HCT116 (cell line): Measurements from ENCODE around the gene PLEKHA4. TPM values are rescaled to one million over a fixed set of nuclear protein-coding genes. Genes with fewer than 3 reads are reported as not detected.

Experiments
- ATAC-seq: fragments of 200-7000 bp; cut with Tn5 transposase; 2 replicates; pipeline ENCODE4 v1.9.1; 2020; ENCODE audit warnings: mild to moderate bottlenecking, moderate library complexity
- BruUV-seq: library from RNA; stranded (reverse); fragments of 400-500 nt; replicated peaks from 2 replicates; lab custom pipeline; 2021; lab: Mats Ljungman, UMichigan
- CTCF ChIA-PET: fragments of 300-600 bp; sonication (Branson Sonifier 250); formaldehyde crosslinking; loops from one replicate; lab custom pipeline; 2021; ENCODE audit warnings: antibody characterized with exemption; lab: Charles Lee
- POLR2A ChIA-PET: fragments of 300-600, 350-600 bp; sonication (Branson Sonifier 250); formaldehyde crosslinking; loops from one replicate; lab custom pipeline; 2021; ENCODE audit warnings: antibody characterized with exemption; lab: Charles Lee
- RAD21 ChIA-PET, 2 experiments: fragments of 300-600 bp; sonication (Branson Sonifier 250); formaldehyde crosslinking; loops; one replicate each; lab custom pipeline; 2023; ENCODE audit warnings: low total read pairs in 2 of 2; ENCODE audit not compliant: uncharacterized antibody in 2 of 2, unreplicated experiment in 2 of 2, low non-redundant PET in 1 of 2; lab: Charles Lee
- DNase-seq: peaks from one replicate; pipeline ENCODE4 v3.0.0-alpha.2; 2010; ENCODE audit warnings: low read depth, low spot score
- H2AFZ ChIP-seq: fragments of 200-600 bp; shearing (Covaris generic), sonication (generic); 2 replicates; pipeline ENCODE4 v1.6.1; 2017; ENCODE audit warnings: low read depth, mixed run types, mixed read lengths, antibody characterized with exemption, low read length; ENCODE audit not compliant: poor library complexity, severe bottlenecking
- H3K27ac ChIP-seq: 2 replicates; pipeline ENCODE4 v1.5.1; 2012; ENCODE audit warnings: low read depth, low read length
- H3K27me3 ChIP-seq: fragments of 200-600 bp; sonication (generic); 2 replicates; pipeline ENCODE4 v1.6.1; 2016; ENCODE audit warnings: mixed run types, low read length, mixed read lengths; ENCODE audit not compliant: insufficient read depth
- H3K36me3 ChIP-seq, 2 experiments: fragments of 200-500 bp in 1 of 2; fragments of 200-600 bp in 1 of 2; sonication (Bioruptor generic) in 1 of 2; sonication (generic) in 1 of 2; 2 replicates each; pipeline versions ENCODE4 v1.5.1 to v1.6.1; 2014 to 2016; ENCODE audit warnings: low read length in 2 of 2, inconsistent platforms in 1 of 2, mixed read lengths in 1 of 2, mixed run types in 1 of 2; ENCODE audit not compliant: insufficient read depth in 2 of 2, control insufficient read depth in 1 of 2
- H3K4me1 ChIP-seq, 2 experiments: fragments of 200-600 bp in 1 of 2; sonication (generic) in 1 of 2; 2 replicates each; pipeline versions ENCODE4 v1.5.1 to v1.6.1; 2012 to 2017; ENCODE audit warnings: low read length in 2 of 2, inconsistent platforms in 1 of 2, mild to moderate bottlenecking in 1 of 2, mixed read lengths in 1 of 2, mixed run types in 1 of 2, moderate library complexity in 1 of 2; ENCODE audit not compliant: insufficient read depth in 2 of 2, control insufficient read depth in 1 of 2
- H3K4me2 ChIP-seq: fragments of 200-600 bp; sonication (generic); 2 replicates; pipeline ENCODE4 v1.6.1; 2017; ENCODE audit warnings: mixed run types, low read length, mixed read lengths
- H3K4me3 ChIP-seq, 2 experiments: fragments of 200-600 bp in 1 of 2; sonication (generic) in 1 of 2; replicated peaks in 1 of 2; 2 replicates each; pipeline ENCODE4 v1.5.1; 2011 to 2016; ENCODE audit warnings: low read length in 2 of 2, control low read depth in 1 of 2, low read depth in 1 of 2, mild to moderate bottlenecking in 1 of 2, mixed read lengths in 1 of 2, mixed run types in 1 of 2
- H3K79me2 ChIP-seq: fragments of 200-600 bp; sonication (generic); 2 replicates; pipeline ENCODE4 v1.6.1; 2017; ENCODE audit warnings: mild to moderate bottlenecking, mixed run types, low read length, moderate library complexity, mixed read lengths; ENCODE audit not compliant: insufficient read depth
- H3K9ac ChIP-seq: fragments of 200-600 bp; sonication (generic); 2 replicates; pipeline ENCODE4 v1.6.1; 2016; ENCODE audit warnings: low read length, mixed read lengths
- H3K9me2 ChIP-seq: fragments of 200-600 bp; sonication (generic), shearing (Covaris generic); 2 replicates; pipeline ENCODE4 v1.6.1; 2017; ENCODE audit warnings: mixed run types, mild to moderate bottlenecking, moderate library complexity; ENCODE audit not compliant: insufficient read depth
- H3K9me3 ChIP-seq, 2 experiments: fragments of 200-500 bp in 1 of 2; fragments of 200-600 bp in 1 of 2; sonication (Bioruptor generic) in 1 of 2; sonication (generic) in 1 of 2; 2 replicates each; pipeline ENCODE4 v1.6.1; 2014 to 2017; ENCODE audit warnings: low read length in 2 of 2, mixed read lengths in 2 of 2, inconsistent platforms in 1 of 2, low read depth in 1 of 2, mild to moderate bottlenecking in 1 of 2, mixed run types in 1 of 2, moderate library complexity in 1 of 2; ENCODE audit not compliant: control insufficient read depth in 1 of 2, insufficient read depth in 1 of 2
- H4K20me1 ChIP-seq: fragments of 200-600 bp; sonication (generic), shearing (Covaris generic); 2 replicates; pipeline ENCODE4 v1.6.1; 2017; ENCODE audit warnings: mixed run types, mild to moderate bottlenecking, moderate library complexity; ENCODE audit not compliant: insufficient read depth
- CBX3 ChIP-seq: IDR thresholded peaks from 2 replicates; pipeline ENCODE4 v1.6.1; 2012; ENCODE audit warnings: low read depth
- CEBPB ChIP-seq: IDR thresholded peaks from 2 replicates; pipeline ENCODE4 v1.6.1; 2012; ENCODE audit warnings: low read depth
- EGR1 ChIP-seq: IDR thresholded peaks from 2 replicates; pipeline ENCODE4 v1.6.1; 2012; ENCODE audit warnings: low read depth
- EZH2 ChIP-seq: fragments of 200-600 bp; sonication (generic); IDR thresholded peaks from 2 replicates; pipeline ENCODE4 v1.6.1; 2017; ENCODE audit warnings: antibody characterized with exemption, mixed run types
- EZH2phosphoT487 ChIP-seq: fragments of 200-600 bp; IDR thresholded peaks from 2 replicates; pipeline ENCODE4 v1.6.1; 2018; ENCODE audit warnings: antibody characterized with exemption, borderline replicate concordance
- JUND ChIP-seq: IDR thresholded peaks from 2 replicates; pipeline ENCODE4 v1.6.1; 2012
- POLR2A ChIP-seq: IDR thresholded peaks from 2 replicates; pipeline ENCODE4 v1.7.0; 2011; ENCODE audit warnings: borderline replicate concordance; ENCODE audit not compliant: insufficient read depth, insufficient read length; ENCODE audit errors: extremely low read depth
- RAD21 ChIP-seq: IDR thresholded peaks from 2 replicates; pipeline ENCODE4 v1.6.1; 2012; ENCODE audit warnings: low read depth, mild to moderate bottlenecking
- SP1 ChIP-seq: IDR thresholded peaks from 2 replicates; pipeline ENCODE4 v1.6.1; 2012; ENCODE audit warnings: low read depth
- YY1 ChIP-seq: IDR thresholded peaks from 2 replicates; pipeline ENCODE4 v1.6.1; 2011; ENCODE audit warnings: low read length, low read depth, moderate library complexity, mild to moderate bottlenecking; ENCODE audit not compliant: insufficient replicate concordance; ENCODE audit errors: extremely low read depth
- ZFX ChIP-seq: fragments of 450-650 bp; IDR thresholded peaks from 2 replicates; pipeline ENCODE4 v1.6.1; 2017
- ZNF274 ChIP-seq: fragments of 200-500 bp; sonication (Bioruptor generic); IDR thresholded peaks from 2 replicates; pipeline ENCODE4 v1.6.1; 2014; ENCODE audit warnings: mild to moderate bottlenecking, low read depth, low read length, inconsistent platforms
- intact Hi-C: fragments of 100-400 bp; cut with micrococcal nuclease; formaldehyde crosslinking; loops from 2 replicates; pipeline ENCODE4 v1.10.0; 2022
- total RNA-seq: library from RNA; stranded (reverse); gene quantifications from one replicate; pipeline ENCODE4 v1.2.1, GENCODE V29; 2021; ENCODE audit not compliant: unreplicated experiment
- TF ChIP-seq, protein P1 (sequence below): IDR thresholded peaks from 2 replicates; pipeline ENCODE4 v1.6.1; 2012
- TF ChIP-seq, protein P2 (sequence below): IDR thresholded peaks from 2 replicates; pipeline ENCODE4 v1.6.1; 2012; ENCODE audit warnings: low read depth
- TF ChIP-seq, protein P3 (sequence below): IDR thresholded peaks from 2 replicates; pipeline ENCODE4 v1.6.1; 2012

PLEKHA4 gene
- total RNA-seq, 1 experiment from 2014 or later = 20.4 TPM

DNA sequence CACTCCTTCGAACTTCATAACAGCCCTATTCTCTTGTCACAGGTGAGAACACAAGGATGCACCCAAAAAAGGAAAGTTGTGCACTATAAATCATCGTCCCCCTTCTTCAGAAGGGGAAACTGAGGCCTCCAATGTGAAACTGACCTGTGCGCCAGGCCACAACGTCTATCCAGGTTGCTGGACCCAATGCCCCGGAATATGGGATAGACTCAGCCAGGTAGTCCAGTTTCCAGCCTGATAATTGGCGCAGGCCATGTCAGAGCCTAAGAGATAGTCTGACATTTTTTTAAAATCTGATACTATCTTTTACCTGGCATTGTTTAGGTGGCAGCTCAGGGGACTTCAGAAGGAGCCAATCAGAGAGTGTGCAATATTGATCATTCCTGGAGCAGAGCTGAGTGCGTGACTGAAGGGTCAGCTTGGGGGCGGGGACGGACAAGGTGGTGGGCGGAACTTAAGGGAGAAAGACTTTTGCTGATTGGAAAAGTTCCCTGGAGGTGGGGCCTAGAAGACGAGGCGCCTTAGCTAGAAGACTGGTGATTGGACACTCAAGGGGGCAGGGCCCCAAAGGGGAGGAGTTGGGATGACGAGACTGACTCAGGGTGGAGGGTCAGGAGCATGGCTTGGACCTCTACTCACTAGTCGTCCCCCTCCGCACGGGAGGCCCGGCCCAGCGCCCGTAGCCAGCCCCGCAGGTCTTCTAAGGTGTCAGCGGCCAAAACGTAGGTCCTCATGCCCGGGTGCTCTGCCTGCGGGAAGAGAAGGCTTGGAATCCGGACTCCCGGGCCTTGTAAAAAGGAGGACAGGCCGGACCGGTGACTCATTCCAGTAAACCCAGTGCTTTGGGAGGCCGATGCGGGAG, 8.5 kb downstream of the PLEKHA4 start:
- peak; percentile 67 for ATAC-seq
- BruUV-seq = no TSS peak

DNA sequence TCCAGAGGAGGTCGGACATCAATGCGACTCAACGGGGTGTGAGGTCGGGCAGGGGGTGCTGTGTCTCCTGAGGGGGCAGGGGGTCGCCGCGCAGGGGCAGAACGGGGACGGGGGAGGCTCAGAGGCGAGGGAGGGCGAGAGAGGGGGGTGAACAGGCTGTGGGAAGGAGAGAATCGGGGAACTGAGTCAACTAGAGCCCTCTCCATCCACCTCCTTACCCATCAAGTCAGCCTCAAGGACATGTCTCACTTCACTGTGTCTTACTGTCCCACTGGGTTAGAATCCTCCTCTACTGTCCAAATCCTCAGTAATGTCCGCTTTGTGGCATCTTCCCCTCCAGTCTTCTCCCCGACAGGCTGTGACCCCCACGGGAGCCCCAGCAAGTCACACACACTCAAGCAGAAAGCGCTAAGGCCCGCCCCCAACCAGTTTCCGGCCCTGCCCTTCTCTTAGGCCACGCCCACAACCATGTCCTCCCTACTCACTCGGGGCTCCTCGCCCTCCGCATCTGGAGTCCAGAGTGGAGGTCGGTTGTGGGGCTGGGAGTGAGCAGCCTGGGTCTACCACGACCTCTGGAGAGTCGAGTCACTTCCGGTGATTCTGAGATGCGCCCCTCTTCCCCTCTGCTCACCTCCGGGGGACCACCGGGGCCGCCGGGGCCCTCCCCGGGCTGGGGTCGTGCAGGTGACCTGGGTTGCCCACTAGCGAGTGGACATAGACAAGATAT, 9.3 kb downstream of the PLEKHA4 start:
- no peaks in the 10 kb centered on the region for H3K36me3 ChIP-seq
- no peaks in the 10 kb centered on the region for H3K79me2 ChIP-seq
- H3K9ac ChIP-seq = no peak overlapping the region
- POLR2A ChIA-PET = interaction anchor here (1.1 to 1.5 kb wide), 2 partner anchors 13 kb away, joined by 6 to 8 read pairs; partner anchors contain the start of gene PPP1R15A
- H3K9me3 ChIP-seq = no peaks in the 10 kb centered on the region
- intact Hi-C loops = no loop called here
- no TSS peak for BruUV-seq
- no peaks in the 10 kb centered on the region for H3K9me2 ChIP-seq
- H2AFZ ChIP-seq = no peak overlapping the region
- peaks cover 0 to 8% of the 10 kb centered on the region in 2 experiments; a peak in 1 of 4 replicates for H3K4me1 ChIP-seq
- H3K4me3 ChIP-seq = no peak overlapping the region
- ATAC-seq (peak; percentile 67), DNase-seq (no peak)
- no peak overlapping the region for H3K27ac ChIP-seq
- RAD21 ChIA-PET = no interaction called here
- CTCF ChIA-PET = interaction anchor here (1.1 kb wide), 1 partner anchor 16 kb away, joined by 4 read pairs; no protein-coding TSS in a partner anchor
- no peaks in the 10 kb centered on the region for H4K20me1 ChIP-seq
- H3K4me2 ChIP-seq = no peak overlapping the region
- H3K27me3 ChIP-seq = no peaks in the 10 kb centered on the region
- TF ChIP-seq, protein P1, sequence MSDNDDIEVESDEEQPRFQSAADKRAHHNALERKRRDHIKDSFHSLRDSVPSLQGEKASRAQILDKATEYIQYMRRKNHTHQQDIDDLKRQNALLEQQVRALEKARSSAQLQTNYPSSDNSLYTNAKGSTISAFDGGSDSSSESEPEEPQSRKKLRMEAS = no peak
- no peak for TF ChIP-seq YY1
- TF ChIP-seq POLR2A = no peak
- no peak for TF ChIP-seq CBX3
- no peak for TF ChIP-seq EZH2phosphoT487
- no peak for TF ChIP-seq SP1
- TF ChIP-seq EZH2 = no peak
- no peak for TF ChIP-seq EGR1
- no peak for TF ChIP-seq ZFX
- no peak for TF ChIP-seq RAD21
- TF ChIP-seq ZNF274 = no peak
- TF ChIP-seq, protein P2, sequence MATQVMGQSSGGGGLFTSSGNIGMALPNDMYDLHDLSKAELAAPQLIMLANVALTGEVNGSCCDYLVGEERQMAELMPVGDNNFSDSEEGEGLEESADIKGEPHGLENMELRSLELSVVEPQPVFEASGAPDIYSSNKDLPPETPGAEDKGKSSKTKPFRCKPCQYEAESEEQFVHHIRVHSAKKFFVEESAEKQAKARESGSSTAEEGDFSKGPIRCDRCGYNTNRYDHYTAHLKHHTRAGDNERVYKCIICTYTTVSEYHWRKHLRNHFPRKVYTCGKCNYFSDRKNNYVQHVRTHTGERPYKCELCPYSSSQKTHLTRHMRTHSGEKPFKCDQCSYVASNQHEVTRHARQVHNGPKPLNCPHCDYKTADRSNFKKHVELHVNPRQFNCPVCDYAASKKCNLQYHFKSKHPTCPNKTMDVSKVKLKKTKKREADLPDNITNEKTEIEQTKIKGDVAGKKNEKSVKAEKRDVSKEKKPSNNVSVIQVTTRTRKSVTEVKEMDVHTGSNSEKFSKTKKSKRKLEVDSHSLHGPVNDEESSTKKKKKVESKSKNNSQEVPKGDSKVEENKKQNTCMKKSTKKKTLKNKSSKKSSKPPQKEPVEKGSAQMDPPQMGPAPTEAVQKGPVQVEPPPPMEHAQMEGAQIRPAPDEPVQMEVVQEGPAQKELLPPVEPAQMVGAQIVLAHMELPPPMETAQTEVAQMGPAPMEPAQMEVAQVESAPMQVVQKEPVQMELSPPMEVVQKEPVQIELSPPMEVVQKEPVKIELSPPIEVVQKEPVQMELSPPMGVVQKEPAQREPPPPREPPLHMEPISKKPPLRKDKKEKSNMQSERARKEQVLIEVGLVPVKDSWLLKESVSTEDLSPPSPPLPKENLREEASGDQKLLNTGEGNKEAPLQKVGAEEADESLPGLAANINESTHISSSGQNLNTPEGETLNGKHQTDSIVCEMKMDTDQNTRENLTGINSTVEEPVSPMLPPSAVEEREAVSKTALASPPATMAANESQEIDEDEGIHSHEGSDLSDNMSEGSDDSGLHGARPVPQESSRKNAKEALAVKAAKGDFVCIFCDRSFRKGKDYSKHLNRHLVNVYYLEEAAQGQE = no peak
- TF ChIP-seq, protein P3, sequence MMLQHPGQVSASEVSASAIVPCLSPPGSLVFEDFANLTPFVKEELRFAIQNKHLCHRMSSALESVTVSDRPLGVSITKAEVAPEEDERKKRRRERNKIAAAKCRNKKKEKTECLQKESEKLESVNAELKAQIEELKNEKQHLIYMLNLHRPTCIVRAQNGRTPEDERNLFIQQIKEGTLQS = no peak
- no peak for TF ChIP-seq JUND
- TF ChIP-seq CEBPB = no peak

More for the DNA sequence above, 8.5 kb downstream of the PLEKHA4 start:
- intact Hi-C loops = no loop called here
- no peak overlapping the region for H3K9ac ChIP-seq
- no peaks in the 10 kb centered on the region for H3K9me2 ChIP-seq
- H3K79me2 ChIP-seq = no peaks in the 10 kb centered on the region
- no peak overlapping the region for H3K4me3 ChIP-seq
- no peak for DNase-seq
- CTCF ChIA-PET = interaction anchor here (1.1 kb wide), 1 partner anchor 17 kb away, joined by 4 read pairs; no protein-coding TSS in a partner anchor
- no peaks in the 10 kb centered on the region for H3K9me3 ChIP-seq
- TF ChIP-seq POLR2A = no peak
- H3K4me2 ChIP-seq = no peak overlapping the region
- H4K20me1 ChIP-seq = no peaks in the 10 kb centered on the region
- H3K27me3 ChIP-seq = no peaks in the 10 kb centered on the region
- H2AFZ ChIP-seq = no peak overlapping the region
- H3K27ac ChIP-seq = no peak overlapping the region
- H3K4me1 ChIP-seq = peaks cover 0 to 5% of the 10 kb centered on the region in 2 experiments; a peak in 1 of 4 replicates
- POLR2A ChIA-PET = interaction anchor here (1.1 kb wide), 1 partner anchor 12 kb away, joined by 8 read pairs; the partner anchor contains the start of gene PPP1R15A
- RAD21 ChIA-PET = no interaction called here
- no peaks in the 10 kb centered on the region for H3K36me3 ChIP-seq
